Neural cell (in vitro differentiated cells): Measurements from ENCODE around the gene WARS2. TPM values are rescaled to one million over a fixed set of nuclear protein-coding genes. Genes with fewer than 3 reads are reported as not detected.
A peak's percentile ranks its signal among the peaks of the same experiment; 100 is the strongest.

ENCODE experiments used
- H2AFZ ChIP-seq: fragments of 200-600, 300-800 bp; sonication (generic), shearing (Covaris generic); 2 replicates; pipeline ENCODE4 v1.6.0; 2014; ENCODE audit warnings: low read depth, mild to moderate bottlenecking, antibody characterized with exemption, low read length, moderate library complexity
- H3F3A ChIP-seq: fragments of 200-600 bp; shearing (Covaris generic); 2 replicates; pipeline ENCODE4 v1.6.1; 2016; ENCODE audit warnings: mild to moderate bottlenecking, moderate library complexity, mixed read lengths, antibody characterized with exemption, low read length; ENCODE audit not compliant: insufficient read depth, poor library complexity, severe bottlenecking
- H3K27ac ChIP-seq: fragments of 200-600, 300-800 bp; sonication (generic), shearing (Covaris generic); 2 replicates; pipeline ENCODE4 v1.5.1; 2014; ENCODE audit warnings: mild to moderate bottlenecking, low read length, moderate library complexity
- H3K27me3 ChIP-seq: fragments of 300-800, 200-600 bp; sonication (generic), shearing (Covaris generic); 2 replicates; pipeline ENCODE4 v1.6.0; 2014; ENCODE audit warnings: mild to moderate bottlenecking, low read depth, low read length, moderate library complexity; ENCODE audit not compliant: insufficient read depth
- H3K36me3 ChIP-seq: fragments of 300-800, 200-600 bp; sonication (generic), shearing (Covaris generic); 2 replicates; pipeline ENCODE4 v1.5.1; 2014; ENCODE audit warnings: mild to moderate bottlenecking, antibody characterized with exemption, low read length, moderate library complexity; ENCODE audit not compliant: insufficient read depth
- H3K4me2 ChIP-seq: fragments of 300-800, 200-600 bp; sonication (generic), shearing (Covaris generic); 2 replicates; pipeline ENCODE4 v1.6.0; 2014; ENCODE audit warnings: mild to moderate bottlenecking, low read length
- H3K4me3 ChIP-seq: fragments of 300-800, 200-600 bp; sonication (generic), shearing (Covaris generic); 2 replicates; pipeline ENCODE4 v1.5.1; 2014; ENCODE audit warnings: mild to moderate bottlenecking, low read length, moderate library complexity
- H3K79me2 ChIP-seq: fragments of 200-600 bp; shearing (Covaris generic); replicated peaks from 2 replicates; pipeline ENCODE4 v1.6.0; 2014; ENCODE audit warnings: mild to moderate bottlenecking, low read length, moderate library complexity; ENCODE audit not compliant: insufficient read depth
- H3K9ac ChIP-seq: fragments of 300-800, 200-600 bp; sonication (generic), shearing (Covaris generic); 2 replicates; pipeline ENCODE4 v1.6.1; 2016; ENCODE audit warnings: mild to moderate bottlenecking, low read length, mixed read lengths
- H3K9me2 ChIP-seq: fragments of 200-600 bp; shearing (Covaris generic); 2 replicates; pipeline ENCODE4 v1.6.1; 2016; ENCODE audit warnings: mild to moderate bottlenecking, low read length, mixed read lengths; ENCODE audit not compliant: insufficient read depth
- H3K9me3 ChIP-seq: fragments of 200-600, 300-800 bp; sonication (generic), shearing (Covaris generic); 2 replicates; pipeline ENCODE4 v1.6.1; 2016; ENCODE audit warnings: mild to moderate bottlenecking, mixed run types, low read length, moderate library complexity, mixed read lengths
- H4K20me1 ChIP-seq: fragments of 200-600 bp; shearing (Covaris generic); 2 replicates; pipeline ENCODE4 v1.6.1; 2016; ENCODE audit warnings: mild to moderate bottlenecking, mixed run types; ENCODE audit not compliant: insufficient read depth
- EP300 ChIP-seq: fragments of 450-650 bp; conservative IDR thresholded peaks from 2 replicates; pipeline ENCODE4 v1.6.1; 2014; ENCODE audit warnings: antibody characterized with exemption, mild to moderate bottlenecking, moderate library complexity; ENCODE audit not compliant: poor library complexity, severe bottlenecking
- EZH2 ChIP-seq: fragments of 200-600, 300-800 bp; shearing (Covaris generic), sonication (generic); IDR thresholded peaks from 2 replicates; pipeline ENCODE4 v1.6.1; 2014; ENCODE audit warnings: antibody characterized with exemption, low read length, borderline replicate concordance, mild to moderate bottlenecking; ENCODE audit not compliant: insufficient read depth, poor library complexity, severe bottlenecking
- MXI1 ChIP-seq: fragments of 450-650 bp; conservative IDR thresholded peaks from 2 replicates; pipeline ENCODE4 v1.6.1; 2014; ENCODE audit warnings: antibody characterized with exemption, mild to moderate bottlenecking; ENCODE audit not compliant: poor library complexity, severe bottlenecking
- POLR2AphosphoS5 ChIP-seq: IDR thresholded peaks from 2 replicates; pipeline ENCODE4 v1.6.1; 2012
- RAD21 ChIP-seq: fragments of 450-650 bp; conservative IDR thresholded peaks from 2 replicates; pipeline ENCODE4 v1.6.1; 2014; ENCODE audit warnings: antibody characterized with exemption, mild to moderate bottlenecking, moderate library complexity
- REST ChIP-seq: IDR thresholded peaks from 2 replicates; pipeline ENCODE4 v1.6.1; 2012; ENCODE audit warnings: borderline replicate concordance
- SMC3 ChIP-seq: fragments of 450-650 bp; conservative IDR thresholded peaks from 2 replicates; pipeline ENCODE4 v1.6.1; 2014; ENCODE audit warnings: antibody characterized with exemption, mild to moderate bottlenecking, moderate library complexity; ENCODE audit not compliant: poor library complexity
- TAF1 ChIP-seq: IDR thresholded peaks from 2 replicates; pipeline ENCODE4 v1.6.1; 2012; ENCODE audit warnings: low read depth
- polyA plus RNA-seq: library from polyadenylated mRNA; depleted of rRNA; stranded (reverse); fragments of >200 nt; gene quantifications from 2 replicates; pipeline ENCODE4 v1.2.3, GENCODE V29; 2014
- TF ChIP-seq, protein P1 (sequence below): fragments of 450-650 bp; IDR thresholded peaks from 2 replicates; pipeline ENCODE4 v1.5.1; 2014; ENCODE audit warnings: antibody characterized with exemption, mild to moderate bottlenecking, moderate library complexity; ENCODE audit not compliant: poor library complexity, severe bottlenecking

WARS2 gene
- polyA plus RNA-seq, 1 donor from 2014 or later, result 4.7 TPM

DNA sequence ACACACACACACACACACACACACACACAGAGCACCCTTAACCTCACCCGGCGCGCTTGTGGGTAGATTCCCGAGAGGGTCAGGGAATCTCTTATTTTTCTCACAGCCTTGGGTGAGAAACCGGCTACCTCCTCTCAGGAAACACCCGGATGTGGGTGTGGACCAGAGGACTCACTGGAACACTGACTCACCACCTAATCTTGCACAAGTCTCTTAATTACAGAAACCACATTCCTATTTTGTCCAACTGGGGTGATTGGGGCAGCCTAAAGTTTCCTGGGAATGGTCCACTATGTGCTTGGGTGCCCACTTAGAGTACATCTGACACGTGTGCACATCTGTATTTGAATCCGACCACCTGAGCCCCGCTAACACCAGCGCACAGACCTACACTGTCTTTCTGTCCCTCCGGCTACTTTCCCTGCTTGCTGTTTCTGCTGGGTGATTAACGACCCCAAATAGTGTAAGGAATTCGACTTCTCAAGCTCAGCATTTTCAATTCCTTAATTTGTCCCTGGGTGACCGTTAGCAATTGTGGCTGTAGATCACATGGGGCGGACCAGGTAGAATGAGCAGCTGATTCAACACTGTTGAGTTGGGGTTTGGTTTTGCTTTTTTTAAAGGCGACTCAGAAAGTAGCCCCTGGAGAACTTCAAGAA, 138.3 kb downstream of the WARS2 start:
- TF ChIP-seq, protein P1, sequence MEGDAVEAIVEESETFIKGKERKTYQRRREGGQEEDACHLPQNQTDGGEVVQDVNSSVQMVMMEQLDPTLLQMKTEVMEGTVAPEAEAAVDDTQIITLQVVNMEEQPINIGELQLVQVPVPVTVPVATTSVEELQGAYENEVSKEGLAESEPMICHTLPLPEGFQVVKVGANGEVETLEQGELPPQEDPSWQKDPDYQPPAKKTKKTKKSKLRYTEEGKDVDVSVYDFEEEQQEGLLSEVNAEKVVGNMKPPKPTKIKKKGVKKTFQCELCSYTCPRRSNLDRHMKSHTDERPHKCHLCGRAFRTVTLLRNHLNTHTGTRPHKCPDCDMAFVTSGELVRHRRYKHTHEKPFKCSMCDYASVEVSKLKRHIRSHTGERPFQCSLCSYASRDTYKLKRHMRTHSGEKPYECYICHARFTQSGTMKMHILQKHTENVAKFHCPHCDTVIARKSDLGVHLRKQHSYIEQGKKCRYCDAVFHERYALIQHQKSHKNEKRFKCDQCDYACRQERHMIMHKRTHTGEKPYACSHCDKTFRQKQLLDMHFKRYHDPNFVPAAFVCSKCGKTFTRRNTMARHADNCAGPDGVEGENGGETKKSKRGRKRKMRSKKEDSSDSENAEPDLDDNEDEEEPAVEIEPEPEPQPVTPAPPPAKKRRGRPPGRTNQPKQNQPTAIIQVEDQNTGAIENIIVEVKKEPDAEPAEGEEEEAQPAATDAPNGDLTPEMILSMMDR, result no peak
- TF ChIP-seq POLR2AphosphoS5 (no peak), RAD21 (no peak), EP300 (no peak), SMC3 (no peak), EZH2 (no peak), MXI1 (no peak), TAF1 (no peak), REST (no peak)
- Histone ChIP-seq H3K9me2 (no peaks in the 10 kb centered on the region), H2AFZ (no peak overlapping the region), H3K27me3 (peaks cover 99% of the 10 kb centered on the region), H3K4me2 (no peak overlapping the region), H4K20me1 (no peaks in the 10 kb centered on the region), H3K4me3 (no peak overlapping the region), H3K9me3 (peaks cover 7% of the 10 kb centered on the region), H3K79me2 (no peaks in the 10 kb centered on the region), H3K36me3 (no peaks in the 10 kb centered on the region), H3F3A (no peaks in the 10 kb centered on the region), H3K9ac (no peak overlapping the region), H3K27ac (no peak overlapping the region)

GRCh38 chr1:119001181-119002027, 139.0 kb downstream of the WARS2 start:
- TF ChIP-seq, protein P1, result no peak
- no peak for TF ChIP-seq REST
- no peak for TF ChIP-seq MXI1
- no peak for TF ChIP-seq RAD21
- TF ChIP-seq EZH2, result peak; percentile 24
- Histone ChIP-seq H3K36me3 (no peaks in the 10 kb centered on the region), H4K20me1 (no peaks in the 10 kb centered on the region), H3F3A (no peaks in the 10 kb centered on the region), H3K27me3 (peaks cover 99% of the 10 kb centered on the region), H3K4me3 (no peak overlapping the region), H3K9me2 (no peaks in the 10 kb centered on the region), H3K9ac (no peak overlapping the region), H2AFZ (no peak overlapping the region), H3K27ac (no peak overlapping the region), H3K79me2 (no peaks in the 10 kb centered on the region), H3K4me2 (no peak overlapping the region), H3K9me3 (peaks cover 7% of the 10 kb centered on the region)
